SH-SY5Y (cell line): ENCODE results near the gene A2M.

Source experiments
- GATA2 ChIP-seq: IDR thresholded peaks from 2 replicates; pipeline ENCODE4 v1.6.1; 2011; ENCODE audit warnings: mild to moderate bottlenecking, low read depth, low read length
- GATA3 ChIP-seq: IDR thresholded peaks from 2 replicates; pipeline ENCODE4 v1.6.1; 2011; ENCODE audit warnings: low read depth, mild to moderate bottlenecking, low read length, moderate library complexity

- TF ChIP-seq GATA3 (no peak), GATA2 (no peak)
These were observed 75.1 kb downstream of the A2M start for GRCh38 chr12:9040484-9041186.
